Ascending aorta (tissue), 2 donors: ENCODE results near the gene GPR78. TPM values are rescaled to one million over a fixed set of nuclear protein-coding genes. Genes with fewer than 3 reads are reported as not detected.
A peak's percentile ranks its signal among the peaks of the same experiment; 100 is the strongest.

Experiments used
- DNase-seq, 2 donors: peaks; one replicate each; pipeline ENCODE4 v3.0.0-alpha.2; 2019; ENCODE audit warnings: low spot score in 2 of 2
- H3K27ac ChIP-seq, 2 donors: fragments of 200-600 bp; sonication (generic); one replicate each; pipeline ENCODE4 v1.5.1; 2016 to 2017; ENCODE audit warnings: mild to moderate bottlenecking in 1 of 2
- H3K27me3 ChIP-seq: fragments of 200-600 bp; sonication (generic); one replicate; pipeline ENCODE4 v1.5.1; 2017
- H3K36me3 ChIP-seq, 2 donors: fragments of 200-600 bp; sonication (generic); one replicate each; pipeline ENCODE4 v1.5.1; 2016
- H3K4me1 ChIP-seq, 2 donors: fragments of 200-600 bp; sonication (generic); one replicate each; pipeline ENCODE4 v1.5.1; 2016 to 2017; ENCODE audit warnings: mild to moderate bottlenecking in 1 of 2
- H3K4me3 ChIP-seq, 2 donors: fragments of 200-600 bp; sonication (generic); one replicate each; pipeline ENCODE4 v1.5.1; 2016 to 2017; ENCODE audit warnings: mild to moderate bottlenecking in 1 of 2
- H3K9me3 ChIP-seq, 2 donors: fragments of 200-600 bp; sonication (generic); one replicate each; pipeline ENCODE4 v1.5.1; 2016
- intact Hi-C: fragments of 100-400 bp; cut with DNase I; formaldehyde crosslinking; loops from one replicate; pipeline ENCODE4 v1.15.1; 2023
- total RNA-seq: library from RNA; depleted of rRNA; stranded (reverse); fragments of >200 nt; gene quantifications from one replicate; pipeline ENCODE4 v1.1.0, GENCODE V29; 2016
- TF ChIP-seq, protein P1 (sequence below), 3 experiments: fragments of 200-600 bp in 2 of 3; fragments of 450-650 bp in 1 of 3; sonication (generic) in 2 of 3; IDR thresholded peaks; one replicate each; pipeline ENCODE4 v1.5.1; 2016 to 2019; ENCODE audit warnings: antibody characterized with exemption in 3 of 3, mild to moderate bottlenecking in 1 of 3, moderate library complexity in 1 of 3

GPR78 gene
- total RNA-seq, 1 donor from 2014 or later = not detected

DNA sequence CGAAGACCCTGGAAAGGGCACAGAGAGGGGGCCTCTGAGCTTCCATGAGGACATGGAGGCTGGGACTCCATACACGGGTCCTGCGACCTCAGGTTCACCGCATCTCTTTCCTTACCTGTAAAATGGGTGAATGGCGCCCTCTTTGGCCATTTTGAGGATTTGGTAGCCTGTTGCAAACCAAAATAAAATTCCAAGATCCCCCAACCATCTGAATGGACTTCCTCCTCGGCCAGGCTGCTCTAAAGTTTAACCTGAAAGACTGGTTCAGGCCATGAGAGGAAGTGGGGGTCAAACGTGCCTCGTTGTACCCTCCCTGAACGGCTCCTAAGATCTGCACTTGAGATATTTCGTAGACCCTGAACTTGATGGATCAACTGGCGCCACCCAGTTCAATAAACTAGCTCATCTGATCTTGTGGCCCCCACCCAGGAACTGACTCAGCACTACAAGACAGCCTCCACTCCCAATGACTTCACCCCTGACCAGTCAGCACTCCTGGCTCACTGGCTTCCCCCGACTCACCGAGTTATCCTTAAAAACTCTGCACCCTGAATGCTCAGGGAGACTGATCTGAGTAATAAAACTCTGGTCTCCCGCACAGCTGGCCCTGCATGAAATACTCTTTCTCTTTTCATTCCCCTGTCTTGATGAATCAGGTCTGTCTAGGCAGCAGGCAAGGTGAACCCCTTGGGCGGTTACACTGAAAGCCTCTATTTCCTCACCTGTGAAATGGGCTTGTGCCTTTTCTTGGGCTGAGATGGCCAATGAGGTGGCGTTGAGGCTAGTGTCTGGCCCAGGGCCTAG is 32.9 kb upstream of the GPR78 start:
- Histone ChIP-seq H3K27ac (no peak overlapping the region), H3K4me3 (no peak overlapping the region), H3K27me3 (no peaks in the 10 kb centered on the region), H3K36me3 (no peaks in the 10 kb centered on the region), H3K9me3 (no peaks in the 10 kb centered on the region), H3K4me1 (no peaks in the 10 kb centered on the region)
- no peak for DNase-seq
- TF ChIP-seq, protein P1, sequence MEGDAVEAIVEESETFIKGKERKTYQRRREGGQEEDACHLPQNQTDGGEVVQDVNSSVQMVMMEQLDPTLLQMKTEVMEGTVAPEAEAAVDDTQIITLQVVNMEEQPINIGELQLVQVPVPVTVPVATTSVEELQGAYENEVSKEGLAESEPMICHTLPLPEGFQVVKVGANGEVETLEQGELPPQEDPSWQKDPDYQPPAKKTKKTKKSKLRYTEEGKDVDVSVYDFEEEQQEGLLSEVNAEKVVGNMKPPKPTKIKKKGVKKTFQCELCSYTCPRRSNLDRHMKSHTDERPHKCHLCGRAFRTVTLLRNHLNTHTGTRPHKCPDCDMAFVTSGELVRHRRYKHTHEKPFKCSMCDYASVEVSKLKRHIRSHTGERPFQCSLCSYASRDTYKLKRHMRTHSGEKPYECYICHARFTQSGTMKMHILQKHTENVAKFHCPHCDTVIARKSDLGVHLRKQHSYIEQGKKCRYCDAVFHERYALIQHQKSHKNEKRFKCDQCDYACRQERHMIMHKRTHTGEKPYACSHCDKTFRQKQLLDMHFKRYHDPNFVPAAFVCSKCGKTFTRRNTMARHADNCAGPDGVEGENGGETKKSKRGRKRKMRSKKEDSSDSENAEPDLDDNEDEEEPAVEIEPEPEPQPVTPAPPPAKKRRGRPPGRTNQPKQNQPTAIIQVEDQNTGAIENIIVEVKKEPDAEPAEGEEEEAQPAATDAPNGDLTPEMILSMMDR (IDR thresholded peaks at IDR 0.05) = peak in 1 of 3 experiments; percentile 26
- intact Hi-C loops = loop anchor here (2.0 kb wide), 1 partner anchor 79 kb away; no protein-coding TSS in a partner anchor

- intact Hi-C loops = loop anchor here (2.0 kb wide), 1 partner anchor 79 kb away; no protein-coding TSS in a partner anchor
- no peaks in the 10 kb centered on the region for H3K9me3 ChIP-seq
- TF ChIP-seq, protein P1 (IDR thresholded peaks at IDR 0.05) = no peak
- no peak overlapping the region for H3K27ac ChIP-seq
- H3K4me1 ChIP-seq = no peaks in the 10 kb centered on the region
- peak in 1 of 2 donors; percentile 50 for DNase-seq
- H3K27me3 ChIP-seq = no peaks in the 10 kb centered on the region
- no peaks in the 10 kb centered on the region for H3K36me3 ChIP-seq
- H3K4me3 ChIP-seq = no peak overlapping the region
Observed at GRCh38 chr4:8547912-8548730, 32.1 kb upstream of the GPR78 start.

DNA sequence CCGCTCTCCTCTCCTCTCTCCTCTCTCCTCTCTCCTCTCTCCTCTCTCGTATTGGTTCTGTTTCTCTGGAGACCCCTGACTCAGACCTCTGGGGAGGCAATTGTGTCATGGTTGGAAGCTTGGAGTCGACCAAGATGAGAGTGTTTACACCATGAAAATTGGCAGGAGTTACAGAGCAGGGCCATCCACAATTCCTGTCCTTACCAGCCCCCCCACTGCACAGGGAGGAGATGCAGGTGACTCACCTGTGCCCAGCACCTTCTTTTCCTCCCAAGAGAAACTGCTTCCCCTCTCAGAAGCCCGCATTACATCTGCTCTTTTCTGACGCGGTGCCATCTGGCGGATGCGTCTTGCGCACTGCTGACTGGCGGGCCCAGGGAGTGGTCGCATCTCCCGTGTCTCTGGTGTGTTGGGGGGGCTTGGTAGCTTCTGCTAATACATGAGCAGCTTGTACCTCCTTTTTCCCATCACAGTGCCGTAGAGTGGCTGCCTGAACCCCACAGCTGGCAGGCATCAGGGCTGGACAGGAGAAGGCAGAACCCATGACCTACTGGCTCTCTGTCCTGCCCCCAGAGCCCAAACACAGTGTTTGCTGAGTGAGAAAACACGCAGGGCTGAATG is 31.4 kb upstream of the GPR78 start:
- intact Hi-C loops = no loop called here
- DNase-seq = peak in 1 of 2 donors; percentile 28

DNA sequence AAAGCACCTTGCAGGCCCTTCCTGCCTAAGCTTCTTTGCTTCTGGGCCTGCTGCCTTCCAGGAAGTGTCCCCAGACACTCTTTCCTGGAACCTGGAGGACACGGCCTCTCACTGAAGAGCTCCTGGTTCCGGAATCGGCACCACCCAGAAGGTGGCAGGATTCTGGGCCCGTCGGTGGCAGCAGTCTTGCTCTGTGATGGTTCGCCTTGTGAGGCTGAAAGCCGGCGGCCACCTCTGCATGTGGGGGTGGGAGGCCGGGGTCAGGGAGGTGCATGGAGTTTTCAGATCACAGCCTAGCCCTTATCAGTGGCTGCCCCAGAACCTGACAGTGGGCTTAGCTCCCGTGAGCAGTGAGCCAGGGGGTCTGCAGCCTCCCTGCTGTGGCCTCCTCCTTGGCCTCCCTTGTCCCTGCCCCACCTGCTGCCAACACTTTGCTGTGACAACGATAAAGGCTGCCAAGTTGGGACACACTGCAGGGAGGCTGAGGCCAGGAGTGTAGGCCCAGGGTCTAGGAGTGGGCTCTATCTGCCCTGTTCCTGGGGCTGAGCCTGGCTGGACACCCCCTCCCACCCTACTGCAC is 30.8 kb upstream of the GPR78 start:
- intact Hi-C loops = no loop called here
- TF ChIP-seq, protein P1 (IDR thresholded peaks at IDR 0.05) = no peak
- DNase-seq = no peak
- no peak overlapping the region for H3K27ac ChIP-seq
- no peaks in the 10 kb centered on the region for H3K9me3 ChIP-seq
- no peak overlapping the region for H3K4me3 ChIP-seq
- H3K4me1 ChIP-seq = no peaks in the 10 kb centered on the region
- H3K27me3 ChIP-seq = no peaks in the 10 kb centered on the region
- H3K36me3 ChIP-seq = no peaks in the 10 kb centered on the region

More for the DNA sequence above, 31.4 kb upstream of the GPR78 start:
- H3K4me3 ChIP-seq = no peak overlapping the region
- H3K4me1 ChIP-seq = no peaks in the 10 kb centered on the region
- no peaks in the 10 kb centered on the region for H3K9me3 ChIP-seq
- H3K27ac ChIP-seq = no peak overlapping the region
- no peaks in the 10 kb centered on the region for H3K27me3 ChIP-seq
- H3K36me3 ChIP-seq = no peaks in the 10 kb centered on the region
- TF ChIP-seq, protein P1 (IDR thresholded peaks at IDR 0.05) = no peak

DNA sequence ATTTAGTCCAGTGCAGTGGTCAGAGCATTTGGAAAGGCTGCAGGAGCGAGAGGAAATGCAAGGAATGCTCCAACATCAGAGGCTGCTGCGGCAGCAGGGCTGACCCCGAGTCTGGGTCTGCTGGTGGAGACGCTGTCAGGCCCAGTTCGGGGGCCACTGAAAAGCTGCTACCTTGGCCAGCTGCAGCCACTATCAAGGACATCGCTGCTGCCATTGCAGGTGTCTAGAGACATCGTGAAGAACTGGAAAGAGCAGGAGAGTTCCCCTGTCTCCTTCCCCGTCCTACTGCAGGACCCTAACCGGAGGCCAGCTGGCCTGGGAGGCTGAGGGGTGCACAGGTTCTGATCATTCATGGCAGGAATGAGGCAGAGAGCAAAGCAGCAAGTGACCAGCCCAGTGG is 29.5 kb upstream of the GPR78 start:
- H3K27me3 ChIP-seq = no peaks in the 10 kb centered on the region
- no peaks in the 10 kb centered on the region for H3K36me3 ChIP-seq
- H3K9me3 ChIP-seq = no peaks in the 10 kb centered on the region
- TF ChIP-seq, protein P1 (IDR thresholded peaks at IDR 0.05) = no peak
- no peak overlapping the region for H3K27ac ChIP-seq
- H3K4me1 ChIP-seq = no peaks in the 10 kb centered on the region
- intact Hi-C loops = no loop called here
- DNase-seq = no peak
- no peak overlapping the region for H3K4me3 ChIP-seq
